GM18517 (cell line): ENCODE measurements around the gene MACROD1.
"Not testable (repeated sequence)": the region's sequence is repeated elsewhere in the genome, so short reads cannot be mapped to it uniquely, and the experiment has no call there.

ENCODE experiments used
- ATAC-seq: cut with Tn5 transposase; IDR thresholded peaks from one replicate; pipeline ENCODE4 v1.9.1; 2021; ENCODE audit warnings: mild to moderate bottlenecking, moderate library complexity; ENCODE audit not compliant: unreplicated experiment

The MACROD1 gene

GRCh38 chr11:64185693-64186491 lies 20.0 kb upstream of the MACROD1 start, which contains the start of gene STIP1:
Gene STIP1, plus strand, starts transcription at chr11:64186171. Its CDS starts 91 bp downstream, at chr11:64186262.
- peak; percentile 89 for ATAC-seq

GRCh38 chr11:64185175-64185692 lies 19.3 kb upstream of the MACROD1 start:
- ATAC-seq: peak; percentile 25

DNA sequence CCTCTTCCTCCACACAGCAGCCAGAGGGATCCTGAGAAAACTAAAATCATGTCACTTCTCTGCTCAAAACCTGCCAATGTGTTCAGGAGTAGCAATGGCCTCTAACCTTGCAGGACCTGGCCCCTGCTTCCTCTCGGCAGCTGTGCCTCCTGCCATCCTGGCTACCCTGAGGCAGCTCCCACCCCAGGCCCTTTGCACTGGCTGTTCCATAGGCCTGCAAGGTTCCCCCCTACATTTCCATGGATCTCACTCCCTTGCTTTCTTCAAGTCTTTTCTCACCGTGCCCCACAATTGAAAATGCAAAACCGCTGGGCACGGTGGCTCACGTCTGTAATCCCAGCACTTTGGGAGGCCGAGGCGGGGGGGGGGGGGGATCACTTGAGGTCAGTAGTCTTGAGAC lies 18.0 kb upstream of the MACROD1 start:
- no peak for ATAC-seq

DNA sequence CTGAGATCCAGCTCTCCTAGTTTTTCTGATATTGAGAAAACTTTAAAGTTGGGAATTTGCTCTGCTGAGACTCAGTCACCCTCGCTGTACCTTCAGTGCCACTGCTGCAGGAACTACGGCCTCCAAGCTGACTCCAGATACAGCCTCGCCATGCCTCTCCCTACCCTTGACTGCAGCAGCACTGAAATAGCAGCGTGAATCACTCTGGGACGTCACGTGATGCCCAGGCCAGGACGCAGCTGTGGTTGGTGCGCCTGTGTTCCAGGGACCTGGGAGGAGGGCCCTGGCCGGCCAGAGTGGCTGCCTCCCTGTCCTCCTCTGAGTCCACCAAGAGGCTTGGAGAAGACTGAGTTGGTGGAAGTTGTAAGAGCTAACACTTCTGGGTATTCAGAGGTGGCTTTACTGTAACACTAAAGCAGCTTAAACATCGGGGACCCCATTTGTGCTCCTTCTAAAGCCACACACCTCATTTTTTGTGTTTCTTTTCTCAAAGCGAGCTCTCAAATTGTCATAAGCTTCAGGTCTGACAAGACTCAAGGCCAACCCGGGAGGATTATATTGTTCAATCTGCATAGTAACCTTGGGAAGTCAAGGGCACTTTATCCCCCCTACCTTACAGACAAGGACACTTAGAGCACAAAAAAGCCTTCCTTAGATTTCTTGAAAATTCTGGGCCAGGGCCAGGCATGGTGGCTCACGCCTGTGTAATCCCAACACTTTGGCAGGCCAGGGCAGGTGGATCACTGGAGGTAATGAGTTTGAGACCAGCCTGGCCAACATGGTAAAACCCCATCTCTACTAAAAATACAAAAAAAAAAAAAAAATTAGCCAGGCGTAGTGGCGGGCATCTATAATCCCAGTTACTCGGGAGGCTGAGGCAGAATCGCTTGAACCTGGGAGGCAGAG lies 15.8 kb upstream of the MACROD1 start:
- ATAC-seq: no peak

GRCh38 chr11:64180891-64181290 lies 15.0 kb upstream of the MACROD1 start:
- no peak for ATAC-seq

GRCh38 chr11:64178951-64179639 lies 13.2 kb upstream of the MACROD1 start:
- ATAC-seq: no peak

DNA sequence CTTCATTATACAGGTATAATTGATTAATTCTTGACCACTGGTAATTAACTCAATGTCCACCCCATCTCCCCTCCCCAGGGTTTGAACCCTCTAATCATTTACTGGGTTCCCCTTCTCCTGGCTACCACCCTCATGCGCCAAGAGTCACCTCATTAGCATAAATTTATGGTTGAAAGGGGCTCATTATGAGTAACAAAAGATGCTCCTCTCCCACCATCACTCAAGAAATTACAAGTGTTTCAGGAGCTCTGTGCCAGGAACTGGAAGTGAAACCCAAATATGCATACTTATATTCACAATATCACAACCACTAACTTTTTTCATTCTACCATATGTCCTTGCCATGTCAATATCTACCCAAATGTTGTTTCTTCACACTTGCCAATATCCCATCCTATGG lies 12.3 kb upstream of the MACROD1 start:
- ATAC-seq: no peak

GRCh38 chr11:64176751-64177150 lies 10.8 kb upstream of the MACROD1 start:
- no peak for ATAC-seq

DNA sequence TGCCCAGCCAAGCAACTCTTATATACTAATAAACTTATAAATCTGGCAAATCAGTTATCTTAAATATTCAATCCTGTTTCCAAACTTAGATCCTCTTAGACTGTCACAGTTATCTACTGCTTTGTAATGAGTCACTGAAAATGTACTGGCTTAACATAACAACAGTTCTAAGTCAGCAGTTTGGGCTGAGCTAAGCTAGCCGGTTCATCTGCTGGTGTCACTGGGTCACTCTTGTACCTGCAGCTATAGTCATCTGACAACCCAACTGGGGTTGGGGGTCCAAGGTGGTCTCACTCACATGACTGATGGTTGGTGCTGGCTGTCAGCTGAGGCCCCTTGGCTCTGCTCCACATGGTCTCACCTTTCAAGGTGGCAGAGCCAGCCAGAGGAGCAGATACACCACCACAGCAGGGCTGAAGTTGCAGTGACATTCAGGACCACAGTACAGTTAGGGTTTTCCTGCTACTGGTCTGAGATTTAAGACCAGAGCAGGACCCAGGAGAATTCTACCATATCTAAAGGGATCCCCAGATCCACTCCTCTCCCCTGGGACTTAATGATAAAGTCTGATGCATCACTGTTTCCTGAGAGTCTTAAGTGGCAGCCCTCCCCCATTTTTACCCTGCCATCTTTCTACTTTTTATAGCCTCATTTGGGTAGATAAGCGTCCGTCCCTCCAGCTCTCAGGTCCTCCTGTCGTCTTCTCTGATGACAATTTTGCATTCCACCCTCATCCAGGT lies 7.9 kb upstream of the MACROD1 start:
- no peak for ATAC-seq

DNA sequence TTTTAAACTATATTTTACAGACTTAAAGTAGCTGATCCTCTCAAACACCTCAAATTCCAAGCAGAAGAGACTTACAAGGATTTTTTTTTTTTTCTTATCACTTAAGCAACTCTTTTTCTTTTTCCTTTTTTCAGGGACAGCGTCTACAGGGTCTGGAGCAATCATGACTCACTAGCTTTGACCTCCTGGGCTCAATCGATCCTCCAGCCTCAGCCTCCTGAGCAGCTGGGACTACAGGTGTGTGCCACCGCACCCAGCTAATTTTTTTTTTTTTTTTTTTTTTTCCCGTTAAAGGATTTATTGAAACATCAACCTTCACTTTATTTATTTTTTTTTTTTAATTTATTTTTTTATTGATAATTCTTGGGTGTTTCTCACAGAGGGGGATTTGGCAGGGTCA lies 4.5 kb upstream of the MACROD1 start:
- no peak for ATAC-seq

DNA sequence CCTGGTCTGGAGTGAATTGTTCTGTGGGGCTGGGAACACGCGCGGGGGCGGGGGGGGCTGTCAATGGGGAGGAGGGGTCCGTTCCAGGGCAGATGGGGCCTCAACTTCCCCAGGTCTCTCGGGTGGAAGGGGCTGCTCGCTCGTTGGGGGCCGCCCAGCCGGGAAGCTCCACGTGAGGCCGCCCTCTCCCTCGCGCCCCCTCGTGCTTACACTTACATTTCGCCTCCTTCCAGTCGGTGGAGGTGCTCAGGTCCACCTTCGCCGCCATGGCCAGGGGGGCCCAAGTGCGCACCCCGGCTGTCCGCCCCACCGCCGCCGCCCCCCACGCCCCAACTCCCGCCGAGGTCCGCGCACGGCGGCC lies 452 bp downstream of the MACROD1 start:
- ATAC-seq: no peak

DNA sequence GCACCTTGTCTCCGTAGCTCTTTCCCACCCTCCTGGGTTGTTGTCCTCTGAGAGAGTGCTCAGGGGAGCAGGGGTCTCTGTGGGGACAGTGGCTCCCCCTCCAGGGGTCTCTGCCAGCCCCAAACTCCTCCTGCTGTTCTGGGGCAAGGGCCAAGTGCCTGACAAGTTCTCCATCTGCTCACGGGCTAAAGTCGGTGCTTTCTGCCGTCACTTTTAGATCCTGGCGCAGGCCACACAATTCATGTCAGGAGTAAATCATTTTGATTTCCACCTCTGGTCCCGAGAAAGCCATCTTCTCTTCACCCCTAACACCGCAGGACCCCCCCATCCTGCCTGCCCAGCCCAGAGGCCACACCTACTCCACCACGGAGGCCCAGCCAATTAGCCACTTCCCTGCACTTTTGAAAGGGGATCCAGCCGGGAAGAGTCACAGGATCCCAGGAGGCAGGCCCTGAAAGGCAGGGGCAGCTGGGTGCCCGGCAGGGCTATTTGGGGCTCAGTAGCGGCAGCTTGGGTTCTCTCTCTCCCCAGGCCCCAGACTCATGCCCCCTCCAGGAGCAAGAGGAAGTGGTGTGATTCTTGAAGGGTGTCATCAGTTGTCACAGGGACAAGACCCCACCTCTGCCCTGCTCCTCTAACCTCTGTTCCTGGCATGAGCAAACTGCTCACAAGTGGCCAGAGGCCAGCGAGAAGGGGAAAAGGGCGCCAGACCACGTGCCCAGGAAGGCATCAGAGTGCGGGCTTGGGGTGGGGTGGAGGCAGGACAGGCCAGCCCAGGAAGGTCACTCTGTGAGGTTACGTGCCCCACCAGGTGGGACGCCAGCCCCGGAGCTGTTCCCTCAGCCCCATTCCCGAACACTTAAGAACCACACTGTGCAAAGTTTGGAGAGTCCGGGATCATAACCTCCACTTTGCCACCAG lies 1.3 kb downstream of the MACROD1 start:
- no peak for ATAC-seq

GRCh38 chr11:64163951-64164350 lies 2.0 kb downstream of the MACROD1 start:
- ATAC-seq: no peak

DNA sequence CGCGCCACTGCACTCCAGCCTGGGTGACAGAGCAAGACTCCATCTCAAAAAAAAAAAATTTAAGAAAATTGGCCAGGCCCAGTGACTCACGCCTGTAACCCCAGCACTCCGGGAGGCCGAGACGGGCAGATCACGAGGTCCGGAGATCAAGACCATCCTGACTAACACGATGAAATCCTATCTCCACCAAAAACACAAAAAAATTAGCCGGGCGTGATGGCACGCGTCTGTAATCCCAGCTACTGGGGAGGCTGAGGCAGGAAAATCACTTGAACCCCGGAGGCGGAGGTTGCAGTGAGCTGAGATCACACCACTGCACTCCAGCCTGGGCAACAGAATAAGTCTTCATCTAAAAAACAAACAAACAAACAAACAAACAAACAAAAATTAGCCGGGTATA lies 3.1 kb downstream of the MACROD1 start:
- not testable (repeated sequence) for ATAC-seq

DNA sequence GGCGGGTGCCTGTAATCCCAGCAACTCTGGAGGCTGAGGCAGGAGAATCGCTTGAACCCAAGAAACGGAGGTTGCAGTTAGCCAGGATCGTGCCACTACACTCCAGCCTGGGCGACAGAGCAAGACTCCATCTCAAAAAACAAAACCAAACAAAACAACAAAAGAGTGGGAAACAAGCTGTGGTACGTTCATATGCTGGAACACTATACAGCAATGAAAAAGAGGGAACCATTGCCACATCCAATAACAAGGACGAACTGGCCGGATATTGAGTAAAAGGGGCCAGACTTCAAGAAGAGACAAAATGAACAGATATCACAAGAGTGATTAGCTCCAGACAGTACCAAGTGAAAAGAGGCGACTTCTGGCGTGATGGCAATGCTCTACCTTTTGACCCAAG lies 4.9 kb downstream of the MACROD1 start:
- ATAC-seq: no peak

GRCh38 chr11:64157631-64158394 lies 8.1 kb downstream of the MACROD1 start:
- ATAC-seq: no peak

DNA sequence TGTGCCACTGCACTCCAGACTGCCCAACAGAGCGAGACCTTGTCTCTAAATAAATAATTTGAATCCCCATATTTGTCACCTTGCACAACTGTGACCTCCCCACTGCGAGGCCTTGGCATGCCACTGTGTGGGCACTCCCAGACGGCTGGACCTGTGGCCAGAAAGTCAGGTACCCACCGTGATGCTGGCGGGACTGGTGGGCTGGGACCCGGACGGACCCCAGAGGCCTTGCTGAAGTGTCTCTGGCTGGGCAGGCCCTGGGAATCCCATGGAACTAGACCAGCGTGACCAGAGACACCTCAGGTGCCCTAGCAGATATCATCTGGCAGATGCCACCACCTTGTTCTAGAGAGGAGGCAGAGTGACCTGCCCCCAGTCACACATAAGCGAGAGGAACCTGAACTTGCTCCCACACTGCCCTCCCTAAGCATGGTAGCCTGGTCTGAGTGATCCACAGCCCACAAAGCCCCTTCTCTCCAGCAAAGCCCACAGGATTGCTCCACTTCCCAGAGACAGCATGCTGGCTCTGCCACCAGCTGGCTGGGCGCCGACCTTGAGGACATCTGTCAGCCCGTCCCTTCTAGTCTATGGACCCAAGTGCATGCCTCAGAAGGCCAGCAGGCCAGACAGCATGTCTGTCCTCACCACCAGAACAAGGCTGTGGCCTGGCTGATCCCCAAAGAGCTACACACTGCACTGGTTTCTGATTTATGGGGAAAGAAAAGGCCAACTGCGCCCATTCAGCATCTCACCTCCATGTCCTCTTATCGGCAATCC lies 9.5 kb downstream of the MACROD1 start:
- ATAC-seq: no peak

DNA sequence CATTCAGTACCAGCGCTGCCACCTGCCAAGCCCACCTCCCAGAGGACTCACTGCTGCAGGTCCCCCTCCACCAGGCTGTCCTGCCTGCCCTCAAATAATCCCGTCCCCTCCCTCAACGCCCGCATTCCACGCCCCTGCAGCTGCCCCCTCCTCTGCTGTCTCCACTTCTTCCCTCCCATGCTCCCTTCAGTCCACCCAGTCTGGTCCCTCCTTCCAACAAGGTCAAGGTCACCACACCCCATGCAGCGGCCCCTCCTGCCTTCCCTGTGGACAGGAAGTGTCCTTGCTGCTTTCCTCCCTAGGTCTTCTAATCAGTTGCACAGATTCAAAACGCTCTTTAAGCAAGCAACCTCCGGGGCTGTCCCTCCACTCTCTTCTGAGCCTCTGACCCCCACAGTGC lies 12.1 kb downstream of the MACROD1 start:
- no peak for ATAC-seq
